ENCODE results near the gene ACP5.

Gene ACP5

GRCh38 chr19:11620553-11620952 is 43.1 kb upstream of the ACP5 start:
- TF ChIP-seq CTCF (IDR thresholded peaks at IDR 0.05; ENCODE audit: low read length) (no peak), EZH2 (optimal IDR thresholded peaks at IDR 0.05; ENCODE audit: low read depth, low read length) (no peak), EZH2phosphoT487 (IDR thresholded peaks at IDR 0.05; ENCODE audit: low read length) (no peak)
- H3K79me2 ChIP-seq (ENCODE audit: low read length) = no peaks in the 10 kb centered on the region
- no peak overlapping the region for H2AFZ ChIP-seq (ENCODE audit: low read length)
- H3K9me2 ChIP-seq (replicated peaks; ENCODE audit: insufficient read depth, low read length) = no peaks in the 10 kb centered on the region
- H3K9me3 ChIP-seq (replicated peaks; ENCODE audit: insufficient read depth, low read length) = no peaks in the 10 kb centered on the region
- no peaks in the 10 kb centered on the region for H4K20me1 ChIP-seq (ENCODE audit: insufficient read depth, low read length)
- DNase-seq = no peak
- no peaks in the 10 kb centered on the region for H3F3A ChIP-seq (ENCODE audit: insufficient read depth, low read length)
- H3K9ac ChIP-seq (ENCODE audit: low read length) = no peak overlapping the region
- H3K4me2 ChIP-seq (ENCODE audit: low read depth, low read length) = no peak overlapping the region
- H3K27ac ChIP-seq (ENCODE audit: low read length) = no peak overlapping the region
- H3K27me3 ChIP-seq (replicated peaks; ENCODE audit: insufficient read depth, low read length) = no peaks in the 10 kb centered on the region
- H3K4me1 ChIP-seq (ENCODE audit: low read length) = no peaks in the 10 kb centered on the region
- H3K4me3 ChIP-seq (ENCODE audit: low read length) = no peak overlapping the region
- H3K36me3 ChIP-seq (replicated peaks; ENCODE audit: insufficient read depth, low read length) = peaks cover 16% of the 10 kb centered on the region

GRCh38 chr19:11617180-11618062 is 40.0 kb upstream of the ACP5 start:
- Histone ChIP-seq H3K4me2 (ENCODE audit: low read depth, low read length) (no peak overlapping the region), H3K79me2 (ENCODE audit: low read length) (no peaks in the 10 kb centered on the region), H3K9ac (ENCODE audit: low read length) (no peak overlapping the region), H3F3A (ENCODE audit: insufficient read depth, low read length) (no peaks in the 10 kb centered on the region), H3K4me3 (ENCODE audit: low read length) (no peak overlapping the region), H3K27ac (ENCODE audit: low read length) (no peak overlapping the region), H4K20me1 (ENCODE audit: insufficient read depth, low read length) (no peaks in the 10 kb centered on the region), H3K4me1 (ENCODE audit: low read length) (no peaks in the 10 kb centered on the region), H3K9me2 (replicated peaks; ENCODE audit: insufficient read depth, low read length) (no peaks in the 10 kb centered on the region), H3K9me3 (replicated peaks; ENCODE audit: insufficient read depth, low read length) (no peaks in the 10 kb centered on the region), H3K27me3 (replicated peaks; ENCODE audit: insufficient read depth, low read length) (no peaks in the 10 kb centered on the region), H2AFZ (ENCODE audit: low read length) (no peak overlapping the region), H3K36me3 (replicated peaks; ENCODE audit: insufficient read depth, low read length) (peaks cover 16% of the 10 kb centered on the region)
- no peak for DNase-seq
- TF ChIP-seq EZH2 (optimal IDR thresholded peaks at IDR 0.05; ENCODE audit: low read depth, low read length) (no peak), CTCF (IDR thresholded peaks at IDR 0.05; ENCODE audit: low read length) (no peak), EZH2phosphoT487 (IDR thresholded peaks at IDR 0.05; ENCODE audit: low read length) (no peak)

GRCh38 chr19:11612816-11613511 is 35.5 kb upstream of the ACP5 start:
- H3K27me3 ChIP-seq (replicated peaks; ENCODE audit: insufficient read depth, low read length) = no peaks in the 10 kb centered on the region
- no peaks in the 10 kb centered on the region for H4K20me1 ChIP-seq (ENCODE audit: insufficient read depth, low read length)
- DNase-seq = no peak
- no peaks in the 10 kb centered on the region for H3K9me2 ChIP-seq (replicated peaks; ENCODE audit: insufficient read depth, low read length)
- no peaks in the 10 kb centered on the region for H3K79me2 ChIP-seq (ENCODE audit: low read length)
- H3K4me2 ChIP-seq (ENCODE audit: low read depth, low read length) = no peak overlapping the region
- H2AFZ ChIP-seq (ENCODE audit: low read length) = no peak overlapping the region
- TF ChIP-seq CTCF (IDR thresholded peaks at IDR 0.05; ENCODE audit: low read length) = no peak
- no peak for TF ChIP-seq EZH2phosphoT487 (IDR thresholded peaks at IDR 0.05; ENCODE audit: low read length)
- no peak for TF ChIP-seq EZH2 (optimal IDR thresholded peaks at IDR 0.05; ENCODE audit: low read depth, low read length)
- H3K4me1 ChIP-seq (ENCODE audit: low read length) = no peaks in the 10 kb centered on the region
- no peak overlapping the region for H3K9ac ChIP-seq (ENCODE audit: low read length)
- H3K4me3 ChIP-seq (ENCODE audit: low read length) = no peak overlapping the region
- H3K9me3 ChIP-seq (replicated peaks; ENCODE audit: insufficient read depth, low read length) = no peaks in the 10 kb centered on the region
- H3K27ac ChIP-seq (ENCODE audit: low read length) = no peak overlapping the region
- peaks cover 14% of the 10 kb centered on the region for H3K36me3 ChIP-seq (replicated peaks; ENCODE audit: insufficient read depth, low read length)
- no peaks in the 10 kb centered on the region for H3F3A ChIP-seq (ENCODE audit: insufficient read depth, low read length)

Data from MM.1S (cell line).